GM12878 (cell line): ENCODE data around the gene ADAMTS19. TPM values are rescaled to one million over a fixed set of nuclear protein-coding genes. Genes with fewer than 3 reads are reported as not detected.

Experiments
- ATAC-seq: fragments of 200-7000 bp; cut with Tn5 transposase; 3 replicates; pipeline ENCODE4 v1.9.1; 2020; ENCODE audit warnings: mild to moderate bottlenecking, moderate library complexity
- BruUV-seq: library from RNA; stranded (reverse); fragments of 400-500 nt; replicated peaks from 2 replicates; lab custom pipeline; 2021; lab: Mats Ljungman, UMichigan
- CTCF ChIA-PET: fragments of 300-600 bp; sonication (Branson Sonifier 250); formaldehyde crosslinking; extraction: SDS; loops from one replicate; lab custom pipeline; 2021; ENCODE audit warnings: inconsistent platforms; lab: Yijun Ruan, JAX
- POLR2A ChIA-PET: fragments of 350-600 bp; formaldehyde crosslinking; extraction: SDS; loops from one replicate; lab custom pipeline; 2021; ENCODE audit warnings: inconsistent platforms; lab: Charles Lee
- RAD21 ChIA-PET: fragments of 300-600 bp; sonication (Branson Sonifier 250); formaldehyde crosslinking; loops from one replicate; lab custom pipeline; 2023; ENCODE audit warnings: antibody characterized with exemption; ENCODE audit not compliant: unreplicated experiment; lab: Charles Lee
- SMC1A ChIA-PET: fragments of 300-600 bp; sonication (Branson Sonifier 250); formaldehyde crosslinking; loops from one replicate; lab custom pipeline; 2023; ENCODE audit not compliant: unreplicated experiment, uncharacterized antibody; lab: Charles Lee
- DNase-seq: peaks from one replicate; pipeline ENCODE4 v3.0.0-alpha.2; 2011; ENCODE audit warnings: low read depth, low spot score
- FAIRE-seq: peaks from 3 replicates; lab custom pipeline; 2011; peaks lifted over from hg19 to GRCh38; lab: Jason Lieb, UNC
- H2AFZ ChIP-seq: 2 replicates; pipeline ENCODE4 v1.6.0; 2011; ENCODE audit warnings: low read depth, low read length, control low read depth; ENCODE audit not compliant: control insufficient read depth
- H3K27ac ChIP-seq: 2 replicates; pipeline ENCODE4 v1.5.1; 2011; ENCODE audit warnings: control low read depth; ENCODE audit not compliant: control insufficient read depth, insufficient read depth
- H3K27me3 ChIP-seq, 2 experiments: replicated peaks in 1 of 2; 2 replicates each; pipeline versions ENCODE4 v1.6.0 to v1.6.1; 2011; ENCODE audit warnings: low read length in 1 of 2; ENCODE audit not compliant: control insufficient read depth in 2 of 2, insufficient read depth in 2 of 2
- H3K36me3 ChIP-seq, 2 experiments: 2 replicates each; pipeline ENCODE4 v1.5.1; 2011; ENCODE audit warnings: low read length in 1 of 2; ENCODE audit not compliant: control insufficient read depth in 2 of 2, insufficient read depth in 2 of 2
- H3K4me1 ChIP-seq: 2 replicates; pipeline ENCODE4 v1.6.1; 2011; ENCODE audit warnings: mild to moderate bottlenecking, low read length, moderate library complexity, mixed read lengths; ENCODE audit not compliant: control insufficient read depth, insufficient read depth
- H3K4me2 ChIP-seq: 2 replicates; pipeline ENCODE4 v1.6.0; 2011; ENCODE audit warnings: control low read depth; ENCODE audit not compliant: control insufficient read depth, insufficient read depth
- H3K4me3 ChIP-seq: fragments of 200-600 bp; sonication (generic); 2 replicates; pipeline ENCODE4 v1.5.1; 2016
- H3K79me2 ChIP-seq: 2 replicates; pipeline ENCODE4 v1.6.0; 2011; ENCODE audit warnings: low read length; ENCODE audit not compliant: control insufficient read depth, insufficient read depth
- H3K9ac ChIP-seq: 2 replicates; pipeline ENCODE4 v1.8.0; 2011; ENCODE audit warnings: low read length, control low read depth, mixed read lengths; ENCODE audit not compliant: control insufficient read depth, insufficient read depth
- H3K9me3 ChIP-seq: replicated peaks from 3 replicates; pipeline ENCODE4 v1.5.1; 2011; ENCODE audit warnings: mild to moderate bottlenecking, low read length; ENCODE audit not compliant: control insufficient read depth, insufficient read depth
- H4K20me1 ChIP-seq: 2 replicates; pipeline ENCODE4 v1.6.0; 2011; ENCODE audit not compliant: control insufficient read depth, insufficient read depth
- BCL11A ChIP-seq: IDR thresholded peaks from 2 replicates; pipeline ENCODE4 v1.6.1; 2011; ENCODE audit warnings: low read depth, low read length
- CHD4 ChIP-seq: fragments of 200-600 bp; sonication (generic); IDR thresholded peaks from 2 replicates; pipeline ENCODE4 v1.6.1; 2016; ENCODE audit warnings: mild to moderate bottlenecking
- EP300 ChIP-seq, 2 experiments: fragments of 150-350 bp in 1 of 2; IDR thresholded peaks; 2 replicates each; pipeline ENCODE4 v1.6.1; 2011 to 2012; ENCODE audit warnings: low read depth in 2 of 2, low read length in 2 of 2, borderline replicate concordance in 1 of 2, improper control_type of control experiment in 1 of 2, inconsistent platforms in 1 of 2; ENCODE audit not compliant: control insufficient read depth in 1 of 2
- FOS ChIP-seq: IDR thresholded peaks from 3 replicates; pipeline ENCODE4 v1.6.1; 2011; ENCODE audit warnings: borderline replicate concordance; ENCODE audit not compliant: insufficient read length; ENCODE audit errors: extremely low read depth
- HCFC1 ChIP-seq: fragments of 150-350 bp; IDR thresholded peaks from 2 replicates; pipeline ENCODE4 v1.6.1; 2014; ENCODE audit warnings: low read length
- HDGF ChIP-seq: fragments of 450-650 bp; IDR thresholded peaks from 2 replicates; pipeline ENCODE4 v1.6.1; 2016; ENCODE audit warnings: antibody characterized with exemption
- IRF3 ChIP-seq: fragments of 450-650 bp; IDR thresholded peaks from 2 replicates; pipeline ENCODE4 v1.6.1; 2014; ENCODE audit warnings: mild to moderate bottlenecking
- IRF4 ChIP-seq: IDR thresholded peaks from 2 replicates; pipeline ENCODE4 v1.6.1; 2011; ENCODE audit warnings: low read depth, low read length
- JUNB ChIP-seq: IDR thresholded peaks from 2 replicates; pipeline ENCODE4 v1.6.1; 2016; ENCODE audit warnings: antibody characterized with exemption, mild to moderate bottlenecking
- NFXL1 ChIP-seq: fragments of 450-650 bp; IDR thresholded peaks from 2 replicates; pipeline ENCODE4 v1.6.1; 2017; ENCODE audit warnings: antibody characterized with exemption, mild to moderate bottlenecking, borderline replicate concordance
- POLR2A ChIP-seq: IDR thresholded peaks from 2 replicates; pipeline ENCODE4 v1.6.1; 2011; ENCODE audit warnings: low read depth, mild to moderate bottlenecking, low read length
- POLR2AphosphoS5 ChIP-seq: IDR thresholded peaks from 2 replicates; pipeline ENCODE4 v1.6.1; 2011; ENCODE audit warnings: mild to moderate bottlenecking, low read length, inconsistent platforms
- SP1 ChIP-seq: IDR thresholded peaks from one replicate; pipeline ENCODE4 v1.6.1; 2011; ENCODE audit warnings: low read depth, low read length
- ZNF24 ChIP-seq: fragments of 450-650 bp; IDR thresholded peaks from 2 replicates; pipeline ENCODE4 v1.6.1; 2017; ENCODE audit warnings: antibody characterized with exemption, mild to moderate bottlenecking
- WGBS: methylation state at CpG from one replicate; pipeline ENCODE4 v1.1.6; 2016; ENCODE audit warnings: low lambda C conversion rate; ENCODE audit not compliant: insufficient replicate concordance, insufficient coverage; ENCODE audit errors: missing lambda C conversion rate; 5-methylcytosine and 5-hydroxymethylcytosine counted together
- in situ Hi-C: fragments of 300-500 bp; cut with MboI; formaldehyde crosslinking; loops from 9 replicates; pipeline ENCODE4 v1.14.3; 2018; ENCODE audit warnings: mixed read lengths
- intact Hi-C: fragments of 100-400 bp; cut with micrococcal nuclease; formaldehyde crosslinking; loops from one replicate; pipeline ENCODE4 v1.14.2; 2022; ENCODE audit not compliant: unreplicated experiment
- polyA plus RNA-seq, 11 experiments: library from polyadenylated mRNA; depleted of rRNA in 4 of 11; unstranded in 6 of 11; stranded (reverse) in 5 of 11; fragments of >200 nt; fragmentation: Nextera tagmentation in 4 of 11; fragmentation: Illumina TruSeq in 1 of 11; extraction: Ambion mirVana in 4 of 11; extraction: Trizol in 1 of 11; gene quantifications; 1 replicate in 1 of 11; 2 replicates in 10 of 11; pipeline versions ENCODE4 v1.2.1 to v1.2.3, GENCODE V29; 2011 to 2016; ENCODE audit warnings: inconsistent platforms in 2 of 11, missing spikeins in 2 of 11, low read depth in 1 of 11
- total RNA-seq, 4 experiments: library from RNA; depleted of rRNA in 3 of 4; stranded (reverse); fragments of >200 nt in 3 of 4; fragmentation: Illumina TruSeq in 1 of 4; extraction: Trizol in 1 of 4; gene quantifications; 2 replicates each; pipeline versions ENCODE4 v1.2.1 to v1.2.3, GENCODE V29; 2013 to 2021
- TF ChIP-seq, protein P1 (sequence below): fragments of 450-650 bp; IDR thresholded peaks from 2 replicates; pipeline ENCODE4 v1.6.1; 2016; ENCODE audit warnings: mild to moderate bottlenecking

Gene ADAMTS19
- total and polyA plus RNA-seq, 10 of the 15 experiments (the other 5 are each of a cell fraction or from before 2014, with no cell fraction given): not detected

GRCh38 chr5:129629575-129629974 lies 169.5 kb downstream of the ADAMTS19 start (continued):
- TF ChIP-seq JUNB (no peak), CHD4 (no peak)
- TF ChIP-seq, protein P1, sequence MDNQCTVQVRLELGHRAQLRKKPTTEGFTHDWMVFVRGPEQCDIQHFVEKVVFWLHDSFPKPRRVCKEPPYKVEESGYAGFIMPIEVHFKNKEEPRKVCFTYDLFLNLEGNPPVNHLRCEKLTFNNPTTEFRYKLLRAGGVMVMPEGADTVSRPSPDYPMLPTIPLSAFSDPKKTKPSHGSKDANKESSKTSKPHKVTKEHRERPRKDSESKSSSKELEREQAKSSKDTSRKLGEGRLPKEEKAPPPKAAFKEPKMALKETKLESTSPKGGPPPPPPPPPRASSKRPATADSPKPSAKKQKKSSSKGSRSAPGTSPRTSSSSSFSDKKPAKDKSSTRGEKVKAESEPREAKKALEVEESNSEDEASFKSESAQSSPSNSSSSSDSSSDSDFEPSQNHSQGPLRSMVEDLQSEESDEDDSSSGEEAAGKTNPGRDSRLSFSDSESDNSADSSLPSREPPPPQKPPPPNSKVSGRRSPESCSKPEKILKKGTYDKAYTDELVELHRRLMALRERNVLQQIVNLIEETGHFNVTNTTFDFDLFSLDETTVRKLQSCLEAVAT: no peak

GRCh38 chr5:129630101-129630500 lies 170.0 kb downstream of the ADAMTS19 start:
- in situ Hi-C loops: no loop called here
- WGBS: 17% methylated on average over 2 of the region's 2 CpGs
- Histone ChIP-seq H3K27ac (no peak overlapping the region), H3K9me3 (no peaks in the 10 kb centered on the region), H3K4me3 (no peak overlapping the region), H3K36me3 (no peaks in the 10 kb centered on the region), H2AFZ (no peak overlapping the region), H4K20me1 (no peaks in the 10 kb centered on the region), H3K9ac (no peak overlapping the region), H3K4me1 (no peaks in the 10 kb centered on the region), H3K79me2 (no peaks in the 10 kb centered on the region), H3K4me2 (no peak overlapping the region), H3K27me3 (no peaks in the 10 kb centered on the region)
- POLR2A ChIA-PET: no interaction called here
- no TSS peak for BruUV-seq
- CTCF ChIA-PET: no interaction called here
- no peak for TF ChIP-seq EP300 (IDR thresholded peaks at IDR 0.05; ENCODE audit: borderline replicate concordance in 1 of 2, control insufficient read depth in 1 of 2, low read depth in 2 of 2, low read length in 2 of 2)
- no peak for ATAC-seq
- SMC1A ChIA-PET: no interaction called here
- no peak for FAIRE-seq
- intact Hi-C loops: no loop called here
- RAD21 ChIA-PET: no interaction called here
- no peak for DNase-seq

- Histone ChIP-seq H3K27me3 (no peaks in the 10 kb centered on the region), H3K27ac (no peak overlapping the region), H3K4me2 (no peak overlapping the region), H3K4me3 (no peak overlapping the region), H2AFZ (no peak overlapping the region), H4K20me1 (no peaks in the 10 kb centered on the region), H3K4me1 (no peaks in the 10 kb centered on the region), H3K9ac (no peak overlapping the region), H3K36me3 (no peaks in the 10 kb centered on the region), H3K79me2 (no peaks in the 10 kb centered on the region), H3K9me3 (no peaks in the 10 kb centered on the region)
- RAD21 ChIA-PET: no interaction called here
- CTCF ChIA-PET: no interaction called here
- in situ Hi-C loops (no loop called here), intact Hi-C loops (no loop called here)
- FAIRE-seq: no peak
- DNase-seq: no peak
- POLR2A ChIA-PET: no interaction called here
- no TSS peak for BruUV-seq
- no peak for ATAC-seq
- SMC1A ChIA-PET: interaction anchor here (0.7 kb wide), 1 partner anchor 145 kb away, joined by 3 read pairs; no protein-coding TSS in a partner anchor
- TF ChIP-seq ZNF24: no peak
- no peak for TF ChIP-seq HDGF
- no peak for TF ChIP-seq FOS
- TF ChIP-seq HCFC1: no peak
- no peak for TF ChIP-seq POLR2A
- no peak for TF ChIP-seq POLR2AphosphoS5
- no peak for TF ChIP-seq NFXL1
- TF ChIP-seq BCL11A: no peak
- TF ChIP-seq SP1: no peak
- no peak for TF ChIP-seq IRF4
- TF ChIP-seq, protein P1: no peak
- TF ChIP-seq IRF3: no peak
These were observed 171.9 kb downstream of the ADAMTS19 start for GRCh38 chr5:129631961-129632360.
